PFSK-1 (cell line): Measurements from ENCODE around the gene MYRFL.

Experiments
- REST ChIP-seq, 2 experiments: IDR thresholded peaks; 2 replicates each; pipeline versions ENCODE4 v1.6.1 to v1.8.0; 2011 to 2012; ENCODE audit warnings: low read depth in 2 of 2, low read length in 2 of 2, control low read depth in 1 of 2, inconsistent platforms in 1 of 2, mild to moderate bottlenecking in 1 of 2, moderate library complexity in 1 of 2; ENCODE audit not compliant: insufficient read depth in 1 of 2
- TAF1 ChIP-seq: IDR thresholded peaks from 2 replicates; pipeline ENCODE4 v1.6.1; 2012; ENCODE audit warnings: low read length, control low read depth, borderline replicate concordance; ENCODE audit not compliant: insufficient read depth

DNA sequence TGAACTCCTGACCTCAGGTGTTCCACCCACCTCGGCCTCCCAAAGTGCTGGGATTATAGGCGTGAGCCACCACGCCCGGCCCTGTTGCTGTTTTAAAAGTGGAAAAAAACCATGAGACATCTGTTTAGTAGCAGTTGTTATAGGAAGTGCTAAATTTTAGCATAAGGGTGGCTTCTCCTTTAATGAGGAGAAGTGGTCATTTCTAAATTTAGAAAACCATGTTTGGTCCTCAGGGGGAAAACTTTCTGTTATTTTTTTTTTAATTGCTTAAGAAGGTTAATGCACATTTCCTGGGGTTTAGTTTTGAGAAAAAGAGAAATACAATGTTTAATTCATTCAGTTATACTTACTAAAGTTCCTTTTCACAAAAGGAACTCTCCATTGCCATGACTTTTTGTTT is 102.1 kb downstream of the MYRFL start:
- TF ChIP-seq TAF1 (no peak), REST (IDR thresholded peaks at IDR 0.05; ENCODE audit: insufficient read depth in 1 of 2, low read depth in 2 of 2, low read length in 2 of 2) (no peak)
